ENCODE data around the gene GALNS. TPM values are rescaled to one million over a fixed set of nuclear protein-coding genes. Genes with fewer than 3 reads are reported as not detected.

Gene GALNS
- total and polyA plus RNA-seq, 2 of the 4 experiments (the other 2 are of a cell fraction), result 7.2 to 32.5 TPM

DNA sequence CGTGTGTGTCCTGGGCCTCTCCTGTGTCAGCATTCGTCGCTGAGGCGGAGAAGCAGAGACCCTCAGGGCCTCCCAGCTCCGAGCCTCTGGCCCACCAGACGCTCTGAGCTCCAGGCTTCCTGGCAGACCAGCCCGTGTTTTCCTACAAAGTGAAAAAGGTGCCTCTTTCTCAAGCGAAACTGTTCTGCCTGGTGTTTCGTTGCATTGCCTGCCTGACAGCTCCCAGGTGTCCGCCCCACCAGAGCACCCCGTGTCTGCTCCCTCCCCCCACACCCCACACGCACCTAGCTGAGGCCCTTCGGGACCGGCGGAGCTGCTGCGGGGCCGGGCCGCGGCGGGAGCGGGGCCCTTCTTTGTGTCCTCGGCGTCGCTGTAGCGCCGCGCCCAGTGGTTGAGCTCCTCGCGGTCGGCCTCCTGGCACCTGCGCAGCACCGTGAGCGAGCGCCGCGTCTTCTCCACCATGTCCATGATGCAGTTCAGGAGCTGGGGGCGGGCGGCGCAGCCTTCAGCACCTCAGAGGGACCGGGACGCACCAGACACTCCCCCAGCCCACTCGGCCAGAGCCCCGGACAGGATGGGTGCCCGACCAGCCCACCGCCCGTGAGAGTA lies 24.4 kb upstream of the GALNS start:
- no peak overlapping the region for H2AK9ac ChIP-seq (replicated peaks; ENCODE audit: low read depth, low read length, poor library complexity)
- DNase-seq, result no peak
- H2BK15ac ChIP-seq (ENCODE audit: low read depth, low read length), result no peak overlapping the region
- H3K4me2 ChIP-seq (ENCODE audit: low read depth, low read length), result no peak overlapping the region
- H3K79me1 ChIP-seq (ENCODE audit: low read depth in 1 of 2, low read length in 2 of 2), result no peaks in the 10 kb centered on the region
- H2BK120ac ChIP-seq (ENCODE audit: low read depth, low read length), result no peak overlapping the region
- H4K5ac ChIP-seq (ENCODE audit: low read depth, low read length), result no peak overlapping the region
- no peak overlapping the region for H2BK5ac ChIP-seq (ENCODE audit: low read depth, low read length, poor library complexity, severe bottlenecking)
- H2BK20ac ChIP-seq (ENCODE audit: low read depth, low read length), result no peak overlapping the region
- in situ Hi-C loops (cut with MboI; ENCODE audit: low sequenced_read_pairs), result no loop called here
- H3K27me3 ChIP-seq (ENCODE audit: control insufficient read depth, insufficient read depth, low read length), result peaks cover 34% of the 10 kb centered on the region
- CTCF ChIA-PET, result no interaction called here
- TF ChIP-seq, protein P1, sequence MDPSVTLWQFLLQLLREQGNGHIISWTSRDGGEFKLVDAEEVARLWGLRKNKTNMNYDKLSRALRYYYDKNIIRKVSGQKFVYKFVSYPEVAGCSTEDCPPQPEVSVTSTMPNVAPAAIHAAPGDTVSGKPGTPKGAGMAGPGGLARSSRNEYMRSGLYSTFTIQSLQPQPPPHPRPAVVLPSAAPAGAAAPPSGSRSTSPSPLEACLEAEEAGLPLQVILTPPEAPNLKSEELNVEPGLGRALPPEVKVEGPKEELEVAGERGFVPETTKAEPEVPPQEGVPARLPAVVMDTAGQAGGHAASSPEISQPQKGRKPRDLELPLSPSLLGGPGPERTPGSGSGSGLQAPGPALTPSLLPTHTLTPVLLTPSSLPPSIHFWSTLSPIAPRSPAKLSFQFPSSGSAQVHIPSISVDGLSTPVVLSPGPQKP (IDR thresholded peaks at IDR 0.05; ENCODE audit: borderline replicate concordance, low read depth, low read length), result no peak
- TF ChIP-seq MXI1 (IDR thresholded peaks at IDR 0.05; ENCODE audit: borderline replicate concordance, low read depth, low read length), result no peak
- no peak for TF ChIP-seq MAZ (IDR thresholded peaks at IDR 0.05; ENCODE audit: borderline replicate concordance, low read depth, low read length)
- no peak for TF ChIP-seq CEBPB (IDR thresholded peaks at IDR 0.05; ENCODE audit: low read depth, low read length)
- TF ChIP-seq RAD21 (IDR thresholded peaks at IDR 0.05; ENCODE audit: low read length), result no peak
- TF ChIP-seq CHD1 (IDR thresholded peaks at IDR 0.05; ENCODE audit: low read depth, low read length), result no peak
- no peak for TF ChIP-seq POLR2A (IDR thresholded peaks at IDR 0.05; ENCODE audit: low read depth, low read length)
- TF ChIP-seq FOS (IDR thresholded peaks at IDR 0.05; ENCODE audit: low read depth, low read length), result no peak
- TF ChIP-seq, protein P2, sequence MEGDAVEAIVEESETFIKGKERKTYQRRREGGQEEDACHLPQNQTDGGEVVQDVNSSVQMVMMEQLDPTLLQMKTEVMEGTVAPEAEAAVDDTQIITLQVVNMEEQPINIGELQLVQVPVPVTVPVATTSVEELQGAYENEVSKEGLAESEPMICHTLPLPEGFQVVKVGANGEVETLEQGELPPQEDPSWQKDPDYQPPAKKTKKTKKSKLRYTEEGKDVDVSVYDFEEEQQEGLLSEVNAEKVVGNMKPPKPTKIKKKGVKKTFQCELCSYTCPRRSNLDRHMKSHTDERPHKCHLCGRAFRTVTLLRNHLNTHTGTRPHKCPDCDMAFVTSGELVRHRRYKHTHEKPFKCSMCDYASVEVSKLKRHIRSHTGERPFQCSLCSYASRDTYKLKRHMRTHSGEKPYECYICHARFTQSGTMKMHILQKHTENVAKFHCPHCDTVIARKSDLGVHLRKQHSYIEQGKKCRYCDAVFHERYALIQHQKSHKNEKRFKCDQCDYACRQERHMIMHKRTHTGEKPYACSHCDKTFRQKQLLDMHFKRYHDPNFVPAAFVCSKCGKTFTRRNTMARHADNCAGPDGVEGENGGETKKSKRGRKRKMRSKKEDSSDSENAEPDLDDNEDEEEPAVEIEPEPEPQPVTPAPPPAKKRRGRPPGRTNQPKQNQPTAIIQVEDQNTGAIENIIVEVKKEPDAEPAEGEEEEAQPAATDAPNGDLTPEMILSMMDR (conservative IDR thresholded peaks at IDR 0.05; ENCODE audit: low read depth, low read length), result no peak
- TF ChIP-seq RCOR1 (IDR thresholded peaks at IDR 0.05; ENCODE audit: insufficient replicate concordance, low read length), result no peak
- TF ChIP-seq, protein P3, sequence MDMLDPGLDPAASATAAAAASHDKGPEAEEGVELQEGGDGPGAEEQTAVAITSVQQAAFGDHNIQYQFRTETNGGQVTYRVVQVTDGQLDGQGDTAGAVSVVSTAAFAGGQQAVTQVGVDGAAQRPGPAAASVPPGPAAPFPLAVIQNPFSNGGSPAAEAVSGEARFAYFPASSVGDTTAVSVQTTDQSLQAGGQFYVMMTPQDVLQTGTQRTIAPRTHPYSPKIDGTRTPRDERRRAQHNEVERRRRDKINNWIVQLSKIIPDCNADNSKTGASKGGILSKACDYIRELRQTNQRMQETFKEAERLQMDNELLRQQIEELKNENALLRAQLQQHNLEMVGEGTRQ (IDR thresholded peaks at IDR 0.05; ENCODE audit: low read depth, low read length), result no peak
- no peak for TF ChIP-seq RFX5 (IDR thresholded peaks at IDR 0.05; ENCODE audit: low read depth, low read length)
- TF ChIP-seq SMC3 (IDR thresholded peaks at IDR 0.05; ENCODE audit: low read depth, low read length), result no peak
- TF ChIP-seq MAFK (IDR thresholded peaks at IDR 0.05; ENCODE audit: low read depth, low read length), result no peak
- no peak for TF ChIP-seq BHLHE40 (IDR thresholded peaks at IDR 0.05; ENCODE audit: low read depth, low read length)
- TF ChIP-seq NFE2L2 (IDR thresholded peaks at IDR 0.05; ENCODE audit: low read depth, low read length), result no peak
- H3K4me3 ChIP-seq (ENCODE audit: insufficient read depth, low read depth, low read length), result no peak overlapping the region
- H3K18ac ChIP-seq (ENCODE audit: low read depth, low read length), result no peak overlapping the region
- no peaks in the 10 kb centered on the region for H3K4me1 ChIP-seq (ENCODE audit: control insufficient read depth, insufficient read depth, low read length)
- H2AFZ ChIP-seq (replicated peaks; ENCODE audit: low read length, poor library complexity), result no peak overlapping the region
- POLR2A ChIA-PET (ENCODE audit: unreplicated experiment), result no interaction called here
- intact Hi-C loops (cut with micrococcal nuclease), result no loop called here
- no peak overlapping the region for H2AK5ac ChIP-seq (ENCODE audit: low read depth, low read length)
- H3K56ac ChIP-seq (ENCODE audit: extremely low read depth, insufficient read depth, low read length), result no peak overlapping the region
- WGBS, 2 experiments (ENCODE audit: extremely low coverage in 2 of 2, insufficient read length in 1 of 2), result 33% methylated on average over 25 of the region's 46 CpGs; no CpG with 5 or more reads in 1 of the 2 experiments
- no peak for ATAC-seq (ENCODE audit: low read depth)
- dilution Hi-C loops (cut with HindIII; ENCODE audit: low sequenced_read_pairs, unreplicated experiment), result no loop called here
- H3K23ac ChIP-seq (ENCODE audit: low read depth, low read length), result no peak overlapping the region
- no peaks in the 10 kb centered on the region for H4K20me1 ChIP-seq (ENCODE audit: insufficient read depth, low read length)
- no peak overlapping the region for H3K9ac ChIP-seq (ENCODE audit: low read depth, low read length)
- H3K9me3 ChIP-seq (ENCODE audit: control insufficient read depth, insufficient read depth, low read length), result no peaks in the 10 kb centered on the region
- no peak overlapping the region for H4K91ac ChIP-seq (ENCODE audit: insufficient read depth, low read depth, low read length)
- BruUV-seq (replicated peaks), result no TSS peak
- no peak overlapping the region for H3K27ac ChIP-seq (ENCODE audit: insufficient read depth, low read length)
- no peaks in the 10 kb centered on the region for H3K36me3 ChIP-seq (ENCODE audit: control insufficient read depth, insufficient read depth, low read length)
- no peak overlapping the region for H3K14ac ChIP-seq (replicated peaks; ENCODE audit: low read depth, low read length)
- no peak overlapping the region for H3K4ac ChIP-seq (ENCODE audit: low read depth, low read length)
- H4K8ac ChIP-seq (ENCODE audit: low read depth in 2 of 2, low read length in 2 of 2), result no peak overlapping the region
- H3K9me1 ChIP-seq (ENCODE audit: insufficient read depth, low read length), result no peaks in the 10 kb centered on the region

All from IMR-90 (cell line).